Measurements from ENCODE around the gene SETD2. TPM values are rescaled to one million over a fixed set of nuclear protein-coding genes. Genes with fewer than 3 reads are reported as not detected.
A peak's percentile ranks its signal among the peaks of the same experiment; 100 is the strongest.

Gene SETD2
- polyA plus RNA-seq, 1 of the 3 experiments (the other 2 are of a cell fraction), result 12.1 TPM

DNA sequence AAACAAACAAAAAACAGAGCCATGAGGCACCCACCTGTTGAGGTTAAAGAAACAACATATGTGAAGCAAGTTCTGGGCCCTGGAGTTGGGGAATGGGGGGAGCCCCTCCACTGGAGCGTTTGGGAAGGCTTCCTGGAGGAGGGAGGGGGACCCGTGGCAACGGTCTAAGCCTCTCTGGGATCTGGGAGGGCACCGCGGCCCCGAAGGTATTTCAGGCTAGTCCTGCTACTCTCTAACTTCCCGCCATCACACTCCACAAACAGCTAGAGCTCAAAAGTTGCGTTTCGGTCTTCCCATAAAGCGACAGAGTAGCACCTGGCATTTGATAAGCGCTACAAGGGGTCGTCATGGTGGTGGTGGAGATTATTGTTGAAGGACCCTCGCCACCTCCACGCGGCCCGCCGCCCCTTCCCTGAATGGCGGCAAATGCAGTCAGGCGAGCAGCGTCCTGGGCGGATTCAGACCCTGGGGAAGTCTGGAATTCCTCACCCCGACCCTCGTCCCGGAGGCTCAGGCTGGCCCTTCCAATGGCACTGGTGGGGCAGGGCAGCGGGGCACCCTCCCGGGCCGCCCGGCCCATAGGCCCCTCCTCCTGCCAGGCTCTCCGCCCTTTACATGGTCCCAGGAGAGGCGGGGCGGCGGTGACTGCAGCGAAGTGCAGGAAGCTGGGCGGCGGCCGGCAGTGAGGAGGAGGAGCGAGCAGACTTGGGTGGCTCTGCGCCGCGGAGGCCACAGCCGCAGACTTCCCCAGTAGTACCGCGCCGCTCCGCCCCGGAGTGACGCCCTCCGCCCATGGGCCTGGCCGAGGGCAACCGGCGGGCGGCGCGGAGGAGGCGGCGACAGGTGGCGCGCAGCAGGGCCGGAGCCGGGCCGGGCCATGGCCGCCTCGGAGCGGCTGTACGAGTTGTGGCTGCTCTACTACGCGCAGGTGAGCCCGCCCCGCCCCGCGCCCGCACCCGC, 184.6 kb downstream of the SETD2 start, which contains the start of gene NBEAL2 (continued):
- TF ChIP-seq REST (IDR thresholded peaks at IDR 0.05; ENCODE audit: low read depth, low read length) (0 out of 2 replicates have a peak, but pooled peaks have one; percentile 22), TEAD4 (IDR thresholded peaks at IDR 0.05; ENCODE audit: borderline replicate concordance, insufficient read depth) (no peak), JUND (IDR thresholded peaks at IDR 0.05) (no peak), RXRA (IDR thresholded peaks at IDR 0.05; ENCODE audit: borderline replicate concordance, low read depth) (no peak), TAF1 (IDR thresholded peaks at IDR 0.05; ENCODE audit: borderline replicate concordance, low read depth, low read length) (no peak; the same call in 1 of the 2 replicates), USF1 (IDR thresholded peaks at IDR 0.05; ENCODE audit: borderline replicate concordance, low read depth) (no peak), MEF2A (IDR thresholded peaks at IDR 0.05; ENCODE audit: borderline replicate concordance, low read depth) (no peak), EZH2phosphoT487 (IDR thresholded peaks at IDR 0.05; ENCODE audit: borderline replicate concordance, low read depth) (no peak), FOXM1 (IDR thresholded peaks at IDR 0.05; ENCODE audit: low read depth) (no peak), RCOR1 (IDR thresholded peaks at IDR 0.05; ENCODE audit: low read length) (no peak), ELF1 (IDR thresholded peaks at IDR 0.05) (no peak), TCF12 (IDR thresholded peaks at IDR 0.05) (no peak), RAD21 (IDR thresholded peaks at IDR 0.05; ENCODE audit: low read length) (no peak; the same call in 1 of the 2 replicates), EP300 (IDR thresholded peaks at IDR 0.05; ENCODE audit: borderline replicate concordance in 1 of 2, low read depth in 1 of 2, low read length in 1 of 2) (peak in 1 of 2 experiments; percentile 74; a peak in 1 of 4 replicates), SMC3 (IDR thresholded peaks at IDR 0.05; ENCODE audit: low read depth, low read length) (0 out of 2 replicates have a peak, but pooled peaks have one; percentile 13), CHD2 (IDR thresholded peaks at IDR 0.05; ENCODE audit: low read length, partially characterized antibody) (no peak)
- TF ChIP-seq, protein P1, sequence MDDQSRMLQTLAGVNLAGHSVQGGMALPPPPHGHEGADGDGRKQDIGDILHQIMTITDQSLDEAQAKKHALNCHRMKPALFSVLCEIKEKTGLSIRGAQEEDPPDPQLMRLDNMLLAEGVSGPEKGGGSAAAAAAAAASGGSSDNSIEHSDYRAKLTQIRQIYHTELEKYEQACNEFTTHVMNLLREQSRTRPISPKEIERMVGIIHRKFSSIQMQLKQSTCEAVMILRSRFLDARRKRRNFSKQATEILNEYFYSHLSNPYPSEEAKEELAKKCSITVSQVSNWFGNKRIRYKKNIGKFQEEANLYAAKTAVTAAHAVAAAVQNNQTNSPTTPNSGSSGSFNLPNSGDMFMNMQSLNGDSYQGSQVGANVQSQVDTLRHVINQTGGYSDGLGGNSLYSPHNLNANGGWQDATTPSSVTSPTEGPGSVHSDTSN (IDR thresholded peaks at IDR 0.05), result no peak
